Endothelial cell of umbilical vein (primary cell): ENCODE results near the gene IPO13. TPM values are rescaled to one million over a fixed set of nuclear protein-coding genes. Genes with fewer than 3 reads are reported as not detected.

Experiments
- BruUV-seq: library from RNA; stranded (reverse); fragments of 400-500 nt; replicated peaks from 2 replicates; lab custom pipeline; 2021; lab: Mats Ljungman, UMichigan
- CTCF ChIA-PET: fragments of 300-600, 350-600 bp; sonication (Branson Sonifier 250); formaldehyde crosslinking; loops from one replicate; lab custom pipeline; 2021; ENCODE audit warnings: antibody characterized with exemption, inconsistent platforms; lab: Charles Lee
- POLR2A ChIA-PET: fragments of 300-600, 350-600 bp; sonication (Branson Sonifier 250); formaldehyde crosslinking; loops from one replicate; lab custom pipeline; 2021; ENCODE audit warnings: antibody characterized with exemption, inconsistent platforms; lab: Charles Lee
- DNase-seq: peaks from one replicate; pipeline ENCODE4 v3.0.0-alpha.2; 2011; ENCODE audit warnings: low read depth, low spot score
- FAIRE-seq: peaks from 2 replicates; lab custom pipeline; 2011; peaks lifted over from hg19 to GRCh38; lab: Jason Lieb, UNC
- H2AFZ ChIP-seq: 2 replicates; pipeline ENCODE4 v1.6.0; 2012; ENCODE audit warnings: low read depth, low read length, control low read depth, inconsistent platforms
- H3K27ac ChIP-seq: 2 replicates; pipeline ENCODE4 v1.5.1; 2011; ENCODE audit warnings: low read depth, mild to moderate bottlenecking, control low read depth, low read length, moderate library complexity; ENCODE audit not compliant: insufficient read depth
- H3K27me3 ChIP-seq, 2 experiments: 2 replicates each; pipeline versions ENCODE4 v1.6.0 to v1.6.1; 2011; ENCODE audit warnings: low read length in 2 of 2, mixed read lengths in 1 of 2; ENCODE audit not compliant: control insufficient read depth in 2 of 2, insufficient read depth in 2 of 2
- H3K36me3 ChIP-seq, 2 experiments: 2 replicates in 1 of 2; 3 replicates in 1 of 2; pipeline ENCODE4 v1.5.1; 2011; ENCODE audit warnings: low read length in 2 of 2, mild to moderate bottlenecking in 1 of 2, moderate library complexity in 1 of 2; ENCODE audit not compliant: control insufficient read depth in 2 of 2, insufficient read depth in 2 of 2; ENCODE audit errors: extremely low read depth in 1 of 2
- H3K4me1 ChIP-seq: 3 replicates; pipeline ENCODE4 v1.5.1; 2011; ENCODE audit warnings: mild to moderate bottlenecking, low read length; ENCODE audit not compliant: control insufficient read depth, insufficient read depth; ENCODE audit errors: extremely low read depth
- H3K4me2 ChIP-seq: 2 replicates; pipeline ENCODE4 v1.6.1; 2011; ENCODE audit warnings: low read length, control low read depth, mixed read lengths; ENCODE audit not compliant: insufficient read depth
- H3K4me3 ChIP-seq, 3 experiments: fragments of 200-600 bp in 1 of 3; sonication (generic), shearing (Covaris generic) in 1 of 3; replicated peaks in 1 of 3; 2 replicates each; pipeline ENCODE4 v1.5.1; 2011 to 2016; ENCODE audit warnings: control low read depth in 3 of 3, low read length in 3 of 3, mild to moderate bottlenecking in 2 of 3, inconsistent platforms in 1 of 3, low read depth in 1 of 3, moderate library complexity in 1 of 3; ENCODE audit not compliant: insufficient read depth in 1 of 3
- H3K79me2 ChIP-seq: 2 replicates; pipeline ENCODE4 v1.6.0; 2012; ENCODE audit warnings: low read length, inconsistent platforms; ENCODE audit not compliant: control insufficient read depth, insufficient read depth
- H3K9ac ChIP-seq: replicated peaks from 2 replicates; pipeline ENCODE3; 2011; ENCODE audit warnings: low read length, control low read depth; ENCODE audit not compliant: insufficient read depth; ENCODE audit errors: extremely low read depth
- H3K9me1 ChIP-seq: replicated peaks from 3 replicates; pipeline ENCODE4 v1.6.0; 2011; ENCODE audit warnings: mild to moderate bottlenecking, low read length; ENCODE audit not compliant: control insufficient read depth, insufficient read depth; ENCODE audit errors: extremely low read depth
- H3K9me3 ChIP-seq: replicated peaks from 2 replicates; pipeline ENCODE4 v1.5.1; 2012; ENCODE audit warnings: low read length, inconsistent platforms; ENCODE audit not compliant: control insufficient read depth, insufficient read depth
- H4K20me1 ChIP-seq: replicated peaks from 2 replicates; pipeline ENCODE3; 2011; ENCODE audit warnings: mild to moderate bottlenecking, low read length; ENCODE audit not compliant: control insufficient read depth, insufficient read depth; ENCODE audit errors: extremely low read depth
- EZH2 ChIP-seq: IDR thresholded peaks from 2 replicates; pipeline ENCODE4 v1.6.1; 2012; ENCODE audit warnings: borderline replicate concordance, low read depth, mild to moderate bottlenecking, moderate library complexity, low read length, inconsistent platforms; ENCODE audit not compliant: severe bottlenecking
- FOS ChIP-seq: IDR thresholded peaks from 2 replicates; pipeline ENCODE4 v1.6.1; 2011; ENCODE audit warnings: mild to moderate bottlenecking, low read length, moderate library complexity, borderline replicate concordance; ENCODE audit not compliant: insufficient read depth
- GATA2 ChIP-seq: IDR thresholded peaks from 2 replicates; pipeline ENCODE4 v1.7.0; 2011; ENCODE audit warnings: low read depth, mild to moderate bottlenecking, moderate library complexity, mixed read lengths, low read length; ENCODE audit not compliant: insufficient read length, insufficient read depth
- JUN ChIP-seq: IDR thresholded peaks from 2 replicates; pipeline ENCODE4 v1.6.1; 2011; ENCODE audit warnings: borderline replicate concordance, low read depth; ENCODE audit not compliant: insufficient read length, insufficient read depth
- MYC ChIP-seq: IDR thresholded peaks from one replicate; pipeline ENCODE4 v1.6.1; 2011; ENCODE audit warnings: mild to moderate bottlenecking, low read depth, low read length
- POLR2A ChIP-seq: IDR thresholded peaks from 2 replicates; pipeline ENCODE4 v1.6.1; 2012; ENCODE audit warnings: low read depth, mild to moderate bottlenecking, control low read depth, low read length
- POLR2AphosphoS5 ChIP-seq: IDR thresholded peaks from 2 replicates; pipeline ENCODE4 v1.6.1; 2012; ENCODE audit warnings: low read depth, mild to moderate bottlenecking, control low read depth, low read length, moderate library complexity; ENCODE audit not compliant: insufficient read depth
- dilution Hi-C: fragments of 300-500 bp; cut with MboI; formaldehyde crosslinking; loops from one replicate; pipeline ENCODE4 v1.15.0; 2019; ENCODE audit warnings: low sequenced_read_pairs; ENCODE audit not compliant: extremely low pct_ligation_motif_present
- intact Hi-C: fragments of 100-400 bp; cut with micrococcal nuclease; formaldehyde crosslinking; loops from one replicate; pipeline ENCODE4 v1.10.0; 2022
- polyA plus RNA-seq, 4 experiments: library from polyadenylated mRNA; depleted of rRNA in 3 of 4; stranded (reverse) in 3 of 4; unstranded in 1 of 4; fragments of >200 nt; gene quantifications; 2 replicates each; pipeline versions ENCODE4 v1.2.1 to v1.2.3, GENCODE V29; 2011 to 2012; ENCODE audit warnings: missing spikeins in 1 of 4
- total RNA-seq: library from RNA; stranded (reverse); gene quantifications from 2 replicates; pipeline ENCODE4 v1.2.3, GENCODE V29; 2021
- TF ChIP-seq, protein P1 (sequence below): IDR thresholded peaks from 2 replicates; pipeline ENCODE4 v1.6.1; 2011; ENCODE audit not compliant: insufficient read depth, insufficient read length
- TF ChIP-seq, protein P2 (sequence below), 2 donors: IDR thresholded peaks; 1 replicate in 1 of 2; 2 replicates in 1 of 2; pipeline ENCODE4 v1.5.1; 2011; ENCODE audit warnings: low read length in 2 of 2, mild to moderate bottlenecking in 2 of 2, moderate library complexity in 2 of 2, control low read depth in 1 of 2, inconsistent platforms in 1 of 2, low read depth in 1 of 2; ENCODE audit not compliant: insufficient read depth in 1 of 2; ENCODE audit errors: extremely low read depth in 1 of 2

IPO13 gene
- total and polyA plus RNA-seq, 2 donors (not counting 3 experiments of a cell fraction or from before 2014, with no cell fraction given), result 28.9 to 29.3 TPM

DNA sequence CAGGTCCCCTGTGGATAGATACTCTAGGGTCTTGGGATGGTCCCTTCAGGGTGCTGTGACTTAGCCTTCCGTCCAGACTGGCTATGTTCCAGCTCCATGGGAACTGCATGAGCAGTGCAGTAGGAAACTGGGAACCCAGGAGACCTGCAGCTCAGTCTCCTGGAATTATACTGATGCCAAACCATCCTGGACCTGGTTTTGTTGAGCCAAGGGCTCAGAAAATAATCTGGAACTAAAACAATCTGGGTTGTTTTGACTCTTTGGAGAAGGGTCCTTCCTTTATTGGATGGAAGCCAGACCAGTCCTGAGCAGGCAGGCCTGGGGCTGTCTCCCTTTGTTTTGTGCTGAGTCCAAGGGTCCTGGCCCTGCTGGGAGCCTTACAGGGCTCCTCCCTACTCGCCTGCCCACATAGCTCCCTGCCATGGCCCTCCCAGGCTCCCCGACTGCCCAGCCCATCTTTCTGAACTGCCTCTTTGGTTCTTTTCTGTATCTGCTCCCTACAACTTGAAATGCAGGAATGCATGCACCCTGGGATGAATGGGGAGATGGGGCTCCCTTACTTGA is 1.2 kb downstream of the IPO13 start:
- ChIA-PET POLR2A (no interaction called here), CTCF (interaction anchor here (6.9 to 7.2 kb wide), 2 partner anchors 14 to 183 kb away, joined by 69 to 93 read pairs; partner anchors contain the start of gene ARTN)
- BruUV-seq, result no TSS peak
- H3K9me1 ChIP-seq, result no peaks in the 10 kb centered on the region
- peaks cover 0 to 4% of the 10 kb centered on the region in 2 experiments for H3K36me3 ChIP-seq
- intact Hi-C loops, result loop anchor here (5.0 kb wide), 1 partner anchor 99 kb away; no protein-coding TSS in a partner anchor
- H3K27me3 ChIP-seq, result no peaks in the 10 kb centered on the region
- TF ChIP-seq POLR2A (no peak), FOS (no peak), POLR2AphosphoS5 (no peak), EZH2 (no peak), MYC (no peak), JUN (no peak), GATA2 (no peak)
- TF ChIP-seq, protein P1, sequence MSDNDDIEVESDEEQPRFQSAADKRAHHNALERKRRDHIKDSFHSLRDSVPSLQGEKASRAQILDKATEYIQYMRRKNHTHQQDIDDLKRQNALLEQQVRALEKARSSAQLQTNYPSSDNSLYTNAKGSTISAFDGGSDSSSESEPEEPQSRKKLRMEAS, result no peak
- TF ChIP-seq, protein P2, sequence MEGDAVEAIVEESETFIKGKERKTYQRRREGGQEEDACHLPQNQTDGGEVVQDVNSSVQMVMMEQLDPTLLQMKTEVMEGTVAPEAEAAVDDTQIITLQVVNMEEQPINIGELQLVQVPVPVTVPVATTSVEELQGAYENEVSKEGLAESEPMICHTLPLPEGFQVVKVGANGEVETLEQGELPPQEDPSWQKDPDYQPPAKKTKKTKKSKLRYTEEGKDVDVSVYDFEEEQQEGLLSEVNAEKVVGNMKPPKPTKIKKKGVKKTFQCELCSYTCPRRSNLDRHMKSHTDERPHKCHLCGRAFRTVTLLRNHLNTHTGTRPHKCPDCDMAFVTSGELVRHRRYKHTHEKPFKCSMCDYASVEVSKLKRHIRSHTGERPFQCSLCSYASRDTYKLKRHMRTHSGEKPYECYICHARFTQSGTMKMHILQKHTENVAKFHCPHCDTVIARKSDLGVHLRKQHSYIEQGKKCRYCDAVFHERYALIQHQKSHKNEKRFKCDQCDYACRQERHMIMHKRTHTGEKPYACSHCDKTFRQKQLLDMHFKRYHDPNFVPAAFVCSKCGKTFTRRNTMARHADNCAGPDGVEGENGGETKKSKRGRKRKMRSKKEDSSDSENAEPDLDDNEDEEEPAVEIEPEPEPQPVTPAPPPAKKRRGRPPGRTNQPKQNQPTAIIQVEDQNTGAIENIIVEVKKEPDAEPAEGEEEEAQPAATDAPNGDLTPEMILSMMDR (IDR thresholded peaks at IDR 0.05; ENCODE audit: extremely low read depth in 1 of 2, insufficient read depth in 1 of 2, low read depth in 1 of 2, low read length in 2 of 2), result no peak
- H2AFZ ChIP-seq, result no peak overlapping the region
- H3K4me2 ChIP-seq, result peak overlapping the region; percentile 84
- H3K79me2 ChIP-seq, result peaks cover 5% of the 10 kb centered on the region
- peaks cover 20% of the 10 kb centered on the region for H3K4me1 ChIP-seq
- H3K9ac ChIP-seq, result peak overlapping the region; percentile 97
- H3K27ac ChIP-seq, result no peak overlapping the region
- FAIRE-seq (no peak), DNase-seq (peak; percentile 15)
- dilution Hi-C loops, result loop anchor here (25.0 kb wide), 1 partner anchor 186 kb away; no protein-coding TSS in a partner anchor
- no peaks in the 10 kb centered on the region for H4K20me1 ChIP-seq
- H3K9me3 ChIP-seq, result no peaks in the 10 kb centered on the region
- peak overlapping the region in 2 of 3 experiments; percentile 67 to 76 for H3K4me3 ChIP-seq
